ENCODE results near the gene TTN. TPM values are rescaled to one million over a fixed set of nuclear protein-coding genes. Genes with fewer than 3 reads are reported as not detected.

The TTN gene
- polyA plus RNA-seq, 3 donors, result under 0.01 to 0.12 (median 0.08) TPM

DNA sequence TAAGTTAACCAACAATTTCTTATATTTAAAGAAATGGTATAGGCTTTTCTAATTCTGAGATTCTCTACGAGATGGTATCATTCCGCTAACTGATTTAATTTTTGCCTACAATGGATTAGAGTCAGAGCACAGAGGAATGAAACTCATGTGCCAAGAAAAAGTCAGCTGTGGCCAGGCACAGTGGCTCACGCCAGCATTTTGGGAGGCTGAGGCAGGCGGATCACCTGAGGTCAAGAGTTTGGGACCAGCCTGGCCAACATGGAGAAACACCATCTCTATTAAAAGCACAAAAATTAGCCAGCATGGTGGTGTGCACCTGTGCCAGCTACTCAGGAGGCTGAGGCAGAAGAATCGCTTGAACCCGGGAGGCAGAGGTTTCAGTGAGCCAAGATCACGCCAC is 17.0 kb upstream of the TTN start:
- H4K20me1 ChIP-seq (ENCODE audit: insufficient read depth, low read length), result no peaks in the 10 kb centered on the region
- Mint-ChIP-seq H3K36me3 (no peaks in the 10 kb centered on the region), H3K27ac (no peak overlapping the region), H3K9me3 (peaks cover 0 to 2% (median 0%) of the 10 kb centered on the region in 7 donors), H3K27me3 (ENCODE audit: low read depth in 3 of 3) (peaks cover 0 to 6% (median 2%) of the 10 kb centered on the region in 3 donors), H3K4me3 (no peak overlapping the region), H3K4me1 (peaks cover 4% of the 10 kb centered on the region)
- intact Hi-C loops (cut with micrococcal nuclease), result no loop called here
- DNase-seq, result no peak
- no peaks in the 10 kb centered on the region for H3K79me2 ChIP-seq (ENCODE audit: insufficient read depth, low read length)
- H3K9ac ChIP-seq (ENCODE audit: insufficient read depth, low read length, poor library complexity, severe bottlenecking), result no peak overlapping the region
- TF ChIP-seq, protein P1, sequence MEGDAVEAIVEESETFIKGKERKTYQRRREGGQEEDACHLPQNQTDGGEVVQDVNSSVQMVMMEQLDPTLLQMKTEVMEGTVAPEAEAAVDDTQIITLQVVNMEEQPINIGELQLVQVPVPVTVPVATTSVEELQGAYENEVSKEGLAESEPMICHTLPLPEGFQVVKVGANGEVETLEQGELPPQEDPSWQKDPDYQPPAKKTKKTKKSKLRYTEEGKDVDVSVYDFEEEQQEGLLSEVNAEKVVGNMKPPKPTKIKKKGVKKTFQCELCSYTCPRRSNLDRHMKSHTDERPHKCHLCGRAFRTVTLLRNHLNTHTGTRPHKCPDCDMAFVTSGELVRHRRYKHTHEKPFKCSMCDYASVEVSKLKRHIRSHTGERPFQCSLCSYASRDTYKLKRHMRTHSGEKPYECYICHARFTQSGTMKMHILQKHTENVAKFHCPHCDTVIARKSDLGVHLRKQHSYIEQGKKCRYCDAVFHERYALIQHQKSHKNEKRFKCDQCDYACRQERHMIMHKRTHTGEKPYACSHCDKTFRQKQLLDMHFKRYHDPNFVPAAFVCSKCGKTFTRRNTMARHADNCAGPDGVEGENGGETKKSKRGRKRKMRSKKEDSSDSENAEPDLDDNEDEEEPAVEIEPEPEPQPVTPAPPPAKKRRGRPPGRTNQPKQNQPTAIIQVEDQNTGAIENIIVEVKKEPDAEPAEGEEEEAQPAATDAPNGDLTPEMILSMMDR (IDR thresholded peaks at IDR 0.05), result no peak
- no peaks in the 10 kb centered on the region for H3K27me3 ChIP-seq (ENCODE audit: control insufficient read depth in 2 of 2, insufficient read depth in 2 of 2, low read length in 2 of 2)
- WGBS (ENCODE audit: insufficient coverage), result 93% methylated on average over 5 of the region's 7 CpGs
- H3K9me3 ChIP-seq (replicated peaks in 1 of 2; ENCODE audit: control insufficient read depth in 1 of 2, insufficient read depth in 1 of 2, low read length in 2 of 2), result no peaks in the 10 kb centered on the region
- H2AFZ ChIP-seq (ENCODE audit: insufficient read depth, low read depth, low read length, poor library complexity, severe bottlenecking), result no peak overlapping the region
- no peak overlapping the region for H3K4me3 ChIP-seq (replicated peaks in 1 of 3; ENCODE audit: low read depth in 2 of 3, low read length in 3 of 3)
- no peak overlapping the region for H3K4me2 ChIP-seq (replicated peaks; ENCODE audit: extremely low read depth, low read length, poor library complexity, severe bottlenecking)
- no peaks in the 10 kb centered on the region for H3K4me1 ChIP-seq (ENCODE audit: control insufficient read depth in 1 of 2, insufficient read depth in 2 of 2, low read length in 2 of 2)
- no peaks in the 10 kb centered on the region for H3K36me3 ChIP-seq (replicated peaks in 1 of 2; ENCODE audit: control insufficient read depth in 1 of 2, insufficient read depth in 2 of 2, low read length in 2 of 2)
- H3K27ac ChIP-seq (ENCODE audit: low read depth in 1 of 2, low read length in 2 of 2), result no peak overlapping the region

DNA sequence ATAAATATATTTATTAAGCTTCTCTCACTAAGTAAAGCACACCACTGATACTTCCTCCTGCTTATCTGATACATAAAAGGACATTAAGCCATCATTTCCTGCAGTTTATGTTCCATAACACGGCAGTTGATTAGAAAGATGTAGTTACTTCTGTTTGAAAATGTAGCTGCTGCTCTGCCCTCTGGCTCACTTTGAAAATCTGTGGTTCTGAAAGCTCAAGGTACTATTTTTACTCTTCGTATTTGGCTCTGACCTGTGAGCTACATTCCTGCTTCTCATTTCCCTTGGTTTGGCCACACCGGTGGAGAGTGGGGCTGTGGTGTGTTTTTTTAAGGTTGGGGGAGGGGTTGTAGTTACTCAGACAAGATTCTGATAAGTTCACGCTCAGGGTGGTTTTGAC is 12.8 kb upstream of the TTN start:
- Histone ChIP-seq H3K27me3 (ENCODE audit: control insufficient read depth in 2 of 2, insufficient read depth in 2 of 2, low read length in 2 of 2) (no peaks in the 10 kb centered on the region), H3K4me3 (replicated peaks in 1 of 3; ENCODE audit: low read depth in 2 of 3, low read length in 3 of 3) (no peak overlapping the region), H3K9me3 (replicated peaks in 1 of 2; ENCODE audit: control insufficient read depth in 1 of 2, insufficient read depth in 1 of 2, low read length in 2 of 2) (no peaks in the 10 kb centered on the region), H2AFZ (ENCODE audit: insufficient read depth, low read depth, low read length, poor library complexity, severe bottlenecking) (no peak overlapping the region), H3K27ac (ENCODE audit: low read depth in 1 of 2, low read length in 2 of 2) (no peak overlapping the region), H4K20me1 (ENCODE audit: insufficient read depth, low read length) (no peaks in the 10 kb centered on the region), H3K79me2 (ENCODE audit: insufficient read depth, low read length) (no peaks in the 10 kb centered on the region), H3K4me1 (ENCODE audit: control insufficient read depth in 1 of 2, insufficient read depth in 2 of 2, low read length in 2 of 2) (no peaks in the 10 kb centered on the region), H3K9ac (ENCODE audit: insufficient read depth, low read length, poor library complexity, severe bottlenecking) (no peak overlapping the region), H3K4me2 (replicated peaks; ENCODE audit: extremely low read depth, low read length, poor library complexity, severe bottlenecking) (no peak overlapping the region), H3K36me3 (replicated peaks in 1 of 2; ENCODE audit: control insufficient read depth in 1 of 2, insufficient read depth in 2 of 2, low read length in 2 of 2) (no peaks in the 10 kb centered on the region)
- WGBS (ENCODE audit: insufficient coverage), result 0% methylated on average over 1 of the region's 4 CpGs
- H3K9me3 Mint-ChIP-seq, result peaks cover 0 to 2% (median 0%) of the 10 kb centered on the region in 7 donors
- H3K27ac Mint-ChIP-seq, result peak overlapping the region in 1 of 7 donors; percentile 23
- H3K27me3 Mint-ChIP-seq (ENCODE audit: low read depth in 3 of 3), result no peaks in the 10 kb centered on the region
- H3K4me1 Mint-ChIP-seq, result peaks cover 4% of the 10 kb centered on the region
- TF ChIP-seq, protein P1 (IDR thresholded peaks at IDR 0.05), result no peak
- H3K36me3 Mint-ChIP-seq, result no peaks in the 10 kb centered on the region
- intact Hi-C loops (cut with micrococcal nuclease), result no loop called here
- H3K4me3 Mint-ChIP-seq, result no peak overlapping the region
- no peak for DNase-seq

All from CD14-positive monocyte (primary cell).